ENCODE measurements around the gene RPUSD3. TPM values are rescaled to one million over a fixed set of nuclear protein-coding genes. Genes with fewer than 3 reads are reported as not detected.
A peak's percentile ranks its signal among the peaks of the same experiment; 100 is the strongest.

RPUSD3 gene
- total RNA-seq, 1 experiment from 2014 or later = 54.1 TPM

- Histone ChIP-seq H3K36me3 (ENCODE audit: low read depth, low read length) (no peaks in the 10 kb centered on the region), H3K27me3 (ENCODE audit: low read length) (no peaks in the 10 kb centered on the region), H3K9me2 (replicated peaks; ENCODE audit: low read length) (no peaks in the 10 kb centered on the region), H3K4me2 (ENCODE audit: low read length) (peak overlapping the region; percentile 69), H3K27ac (ENCODE audit: low read length) (peak overlapping the region; percentile 72), H3K9me3 (ENCODE audit: low read length) (no peaks in the 10 kb centered on the region), H3K79me2 (ENCODE audit: low read length) (no peaks in the 10 kb centered on the region), H2AFZ (ENCODE audit: low read length) (peak overlapping the region; percentile 22; the same call in 1 of the 2 replicates), H3K4me1 (ENCODE audit: insufficient read depth, low read length) (peaks cover 16% of the 10 kb centered on the region), H3F3A (ENCODE audit: low read length, unreplicated experiment) (peaks cover under 1% of the 10 kb centered on the region), H3K9ac (ENCODE audit: low read length) (no peak overlapping the region), H4K20me1 (ENCODE audit: low read length) (no peaks in the 10 kb centered on the region), H3K4me3 (ENCODE audit: low read length) (peak overlapping the region; percentile 31; the same call in 1 of the 2 replicates)
- no peak for DNase-seq
- POLR2A ChIA-PET (ENCODE audit: unreplicated experiment) = interaction anchor here (0.7 kb wide), 1 partner anchor 9 kb away, joined by 5 read pairs; no protein-coding TSS in a partner anchor
- CTCF ChIA-PET = interaction anchor here (0.6 to 0.7 kb wide), 2 partner anchors 41 to 134 kb away, joined by 3 to 6 read pairs; no protein-coding TSS in a partner anchor
- intact Hi-C loops (cut with micrococcal nuclease) = loop anchor here (5.0 kb wide), 1 partner anchor 33 kb away; the partner anchor contains the start of gene IL17RC
- TSS peak; percentile 99 for BruUV-seq (replicated peaks)
- ATAC-seq = peak; percentile 34
- no peak for TF ChIP-seq CTCF (conservative IDR thresholded peaks at IDR 0.05; ENCODE audit: low read depth, low read length)
- TF ChIP-seq EZH2phosphoT487 (IDR thresholded peaks at IDR 0.05; ENCODE audit: borderline replicate concordance, low read length) = no peak
- no peak for TF ChIP-seq EZH2 (IDR thresholded peaks at IDR 0.05; ENCODE audit: low read length, unreplicated experiment)
Observed at GRCh38 chr3:9883706-9884554, 40.1 kb upstream of the RPUSD3 start.

GRCh38 chr3:9881441-9881840 lies 37.6 kb upstream of the RPUSD3 start:
- H3K4me1 ChIP-seq (ENCODE audit: insufficient read depth, low read length) = peaks cover 22% of the 10 kb centered on the region
- no peaks in the 10 kb centered on the region for H4K20me1 ChIP-seq (ENCODE audit: low read length)
- ATAC-seq (no peak), DNase-seq (no peak)
- no peak overlapping the region for H3K4me3 ChIP-seq (ENCODE audit: low read length)
- no peak overlapping the region for H2AFZ ChIP-seq (ENCODE audit: low read length)
- no peak overlapping the region for H3K4me2 ChIP-seq (ENCODE audit: low read length)
- no peaks in the 10 kb centered on the region for H3K36me3 ChIP-seq (ENCODE audit: low read depth, low read length)
- no peak overlapping the region for H3K27ac ChIP-seq (ENCODE audit: low read length)
- no peak for TF ChIP-seq EZH2 (IDR thresholded peaks at IDR 0.05; ENCODE audit: low read length, unreplicated experiment)
- no peak for TF ChIP-seq EZH2phosphoT487 (IDR thresholded peaks at IDR 0.05; ENCODE audit: borderline replicate concordance, low read length)
- TF ChIP-seq CTCF (conservative IDR thresholded peaks at IDR 0.05; ENCODE audit: low read depth, low read length) = no peak
- H3F3A ChIP-seq (ENCODE audit: low read length, unreplicated experiment) = no peaks in the 10 kb centered on the region
- CTCF ChIA-PET = no interaction called here
- no TSS peak for BruUV-seq (replicated peaks)
- intact Hi-C loops (cut with micrococcal nuclease) = loop anchor here (5.0 kb wide), 1 partner anchor 36 kb away; the partner anchor contains the start of gene IL17RC
- no peaks in the 10 kb centered on the region for H3K79me2 ChIP-seq (ENCODE audit: low read length)
- H3K9me2 ChIP-seq (replicated peaks; ENCODE audit: low read length) = no peaks in the 10 kb centered on the region
- H3K27me3 ChIP-seq (ENCODE audit: low read length) = no peaks in the 10 kb centered on the region
- H3K9ac ChIP-seq (ENCODE audit: low read length) = no peak overlapping the region
- POLR2A ChIA-PET (ENCODE audit: unreplicated experiment) = no interaction called here
- H3K9me3 ChIP-seq (ENCODE audit: low read length) = no peaks in the 10 kb centered on the region

Measured in PC-3 (cell line).